Kidney epithelial cell (primary cell): ENCODE measurements around the gene AUNIP. TPM values are rescaled to one million over a fixed set of nuclear protein-coding genes. Genes with fewer than 3 reads are reported as not detected.

Source experiments
- DNase-seq: peaks from one replicate; pipeline ENCODE4 v3.0.0-alpha.2; 2010; ENCODE audit warnings: low read depth
- H3K27me3 ChIP-seq: 2 replicates; pipeline ENCODE4 v1.6.0; 2011; ENCODE audit warnings: low read length; ENCODE audit not compliant: control insufficient read depth, insufficient read depth
- H3K36me3 ChIP-seq: 2 replicates; pipeline ENCODE4 v1.5.1; 2011; ENCODE audit warnings: low read length; ENCODE audit not compliant: control insufficient read depth, insufficient read depth
- H3K4me3 ChIP-seq: 2 replicates; pipeline ENCODE4 v1.5.1; 2011; ENCODE audit warnings: low read depth, mild to moderate bottlenecking, control low read depth, low read length
- CTCF ChIP-seq: IDR thresholded peaks from 2 replicates; pipeline ENCODE4 v1.5.1; 2011; ENCODE audit warnings: mild to moderate bottlenecking, moderate library complexity, low read length, control low read depth, inconsistent platforms; ENCODE audit not compliant: insufficient read depth, poor library complexity, severe bottlenecking
- total RNA-seq: library from RNA; depleted of rRNA; stranded (reverse); fragments of >200 nt; gene quantifications from 2 replicates; pipeline ENCODE4 v1.2.3, GENCODE V29; 2015

The AUNIP gene
- total RNA-seq, 1 donor from 2014 or later, result 1.7 TPM

- no peak overlapping the region for H3K4me3 ChIP-seq
- TF ChIP-seq CTCF, result no peak
- no peak for DNase-seq
Observed at GRCh38 chr1:25794325-25794724, 64.9 kb downstream of the AUNIP start.

GRCh38 chr1:25793585-25794170, 65.6 kb downstream of the AUNIP start:
- Histone ChIP-seq H3K27me3 (no peaks in the 10 kb centered on the region), H3K36me3 (no peaks in the 10 kb centered on the region), H3K4me3 (no peak overlapping the region)
- no peak for TF ChIP-seq CTCF
- DNase-seq, result no peak

More at GRCh38 chr1:25794325-25794724, 64.9 kb downstream of the AUNIP start:
- Histone ChIP-seq H3K27me3 (no peaks in the 10 kb centered on the region), H3K36me3 (no peaks in the 10 kb centered on the region)

GRCh38 chr1:25792115-25792514, 67.1 kb downstream of the AUNIP start:
- TF ChIP-seq CTCF, result no peak
- no peak overlapping the region for H3K4me3 ChIP-seq
- H3K27me3 ChIP-seq, result no peaks in the 10 kb centered on the region
- H3K36me3 ChIP-seq, result no peaks in the 10 kb centered on the region
- no peak for DNase-seq

GRCh38 chr1:25790472-25790871, 68.8 kb downstream of the AUNIP start:
- TF ChIP-seq CTCF, result no peak
- H3K27me3 ChIP-seq, result no peaks in the 10 kb centered on the region
- H3K36me3 ChIP-seq, result no peaks in the 10 kb centered on the region
- H3K4me3 ChIP-seq, result no peak overlapping the region
- no peak for DNase-seq

GRCh38 chr1:25787760-25788166, 71.5 kb downstream of the AUNIP start:
- DNase-seq, result no peak
- Histone ChIP-seq H3K36me3 (no peaks in the 10 kb centered on the region), H3K27me3 (no peaks in the 10 kb centered on the region), H3K4me3 (no peak overlapping the region)
- TF ChIP-seq CTCF, result no peak
